Activated CD4-positive, alpha-beta memory T cell treated with anti-CD3 and anti-CD28 coated beads for 36 hours (primary cell): Measurements from ENCODE around the gene CDHR4. TPM values are rescaled to one million over a fixed set of nuclear protein-coding genes. Genes with fewer than 3 reads are reported as not detected.
"Not testable (repeated sequence)": the region's sequence is repeated elsewhere in the genome, so short reads cannot be mapped to it uniquely, and the experiment has no call there.

Experiments used
- CTCF ChIA-PET: fragments of 350-600 bp; sonication (Branson Sonifier 250); formaldehyde crosslinking; loops from one replicate; lab custom pipeline; 2021; ENCODE audit warnings: antibody characterized with exemption, inconsistent platforms; lab: Charles Lee
- POLR2A ChIA-PET: fragments of 350-600 bp; sonication (Branson Sonifier 250); formaldehyde crosslinking; loops from one replicate; lab custom pipeline; 2021; ENCODE audit warnings: antibody characterized with exemption; lab: Charles Lee
- DNase-seq: peaks from one replicate; pipeline ENCODE4 v3.0.0-alpha.2; 2020
- H3K27ac Mint-ChIP-seq: one replicate; pipeline ENCODE4 v1.8.0; 2021; ENCODE audit warnings: mixed read lengths
- H3K27me3 Mint-ChIP-seq: one replicate; pipeline ENCODE4 v1.8.0; 2021; ENCODE audit warnings: mixed read lengths
- H3K36me3 Mint-ChIP-seq: one replicate; pipeline ENCODE4 v1.8.0; 2021; ENCODE audit warnings: mixed read lengths
- H3K4me1 Mint-ChIP-seq: one replicate; pipeline ENCODE4 v1.8.0; 2021; ENCODE audit warnings: low read depth, mixed read lengths
- H3K4me3 Mint-ChIP-seq: one replicate; pipeline ENCODE4 v1.8.0; 2021; ENCODE audit warnings: mild to moderate bottlenecking, mixed read lengths
- H3K9me3 Mint-ChIP-seq: one replicate; pipeline ENCODE4 v1.8.0; 2021; ENCODE audit warnings: mixed read lengths
- intact Hi-C: fragments of 100-400 bp; cut with micrococcal nuclease; formaldehyde crosslinking; loops from one replicate; pipeline ENCODE4 v1.15.1; 2023
- total RNA-seq, 2 experiments: library from RNA; stranded (reverse); gene quantifications; one replicate each; pipeline ENCODE4 v1.2.3, GENCODE V29; 2021

Gene CDHR4
- total RNA-seq, 2 experiments from 2014 or later, result 0.22 TPM; not detected in 1

DNA sequence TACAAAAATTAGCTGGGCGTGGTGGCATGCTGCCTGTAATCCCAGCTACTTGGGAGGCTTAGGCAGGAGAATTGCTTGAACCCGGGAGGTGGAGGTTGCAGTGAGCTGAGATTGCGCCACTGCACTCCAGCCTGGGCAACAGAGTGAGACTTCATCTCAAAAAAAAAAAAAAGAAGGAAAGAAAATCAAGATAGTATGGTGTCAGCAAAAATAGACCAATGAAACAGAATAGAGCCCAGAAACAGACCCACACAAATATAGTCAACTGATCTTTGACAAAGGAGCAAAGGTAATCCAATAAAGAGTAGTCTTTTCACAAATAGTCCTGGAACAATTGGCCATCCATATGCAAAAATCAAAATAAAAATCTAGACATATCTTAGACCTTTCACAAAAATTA lies 23.5 kb upstream of the CDHR4 start:
- H3K9me3 Mint-ChIP-seq, H3K4me3 Mint-ChIP-seq, POLR2A ChIA-PET, DNase-seq, H3K27me3 Mint-ChIP-seq, H3K27ac Mint-ChIP-seq, H3K4me1 Mint-ChIP-seq, intact Hi-C loops, H3K36me3 Mint-ChIP-seq: not testable (repeated sequence)
- CTCF ChIA-PET, result interaction anchor here (1.5 kb wide), 1 partner anchor 16 kb away, joined by 4 read pairs; no protein-coding TSS in a partner anchor

DNA sequence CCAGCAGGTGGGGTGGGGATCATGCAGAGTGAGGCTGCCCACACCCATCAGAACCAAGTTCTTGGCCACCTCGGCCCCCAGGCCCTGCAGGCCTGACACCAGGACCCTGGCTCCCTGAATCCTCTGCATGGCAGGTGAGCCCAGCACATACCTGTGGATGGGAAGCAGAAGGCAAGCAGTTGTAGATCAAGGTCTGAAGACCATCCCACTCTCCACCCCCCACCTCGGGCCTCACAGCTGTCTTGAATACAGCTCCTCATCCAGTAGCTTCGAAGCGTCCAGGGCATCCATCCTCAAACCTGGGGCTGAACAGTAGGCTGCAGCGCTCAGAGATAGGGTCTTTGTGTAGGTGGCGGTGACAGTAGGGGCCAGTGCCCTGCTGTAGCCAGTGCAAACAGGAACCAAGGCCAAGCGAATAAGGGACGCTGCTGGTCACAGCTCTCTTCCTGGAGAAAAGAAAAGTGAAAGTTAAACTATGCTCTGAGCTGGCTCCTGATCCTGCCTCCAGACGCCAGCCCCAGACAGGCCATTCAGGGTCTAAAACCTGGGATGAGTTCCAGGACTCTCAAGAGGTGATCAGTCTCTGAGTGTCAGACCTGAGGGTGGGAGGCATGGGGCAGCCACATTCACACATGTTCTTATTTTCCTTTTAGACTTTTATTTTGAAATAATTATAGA lies 14.0 kb upstream of the CDHR4 start, which contains the start of gene UBA7:
UBA7 (minus strand) TSS at position 457 of the 678 bp plus-strand sequence; CDS start at position 291, 166 bp downstream.
- Mint-ChIP-seq H3K9me3 (no peaks in the 10 kb centered on the region), H3K36me3 (no peaks in the 10 kb centered on the region), H3K4me1 (peaks cover 26% of the 10 kb centered on the region), H3K27me3 (no peaks in the 10 kb centered on the region), H3K27ac (peak within 1 kb of the TSS; percentile 90), H3K4me3 (peak within 1 kb of the TSS; percentile 93)
- CTCF ChIA-PET, result interaction anchor here (1.7 to 4.5 kb wide), 3 partner anchors 9 to 25 kb away, joined by 8 to 28 read pairs (median 15); partner anchors contain the start of gene INKA1
- DNase-seq, result peak; percentile 57
- POLR2A ChIA-PET, result interaction anchor here (0.8 to 2.1 kb wide), 3 partner anchors 10 to 127 kb away, joined by 3 to 17 read pairs (median 3); partner anchors contain the start of genes GMPPB, INKA1 and RBM6
- intact Hi-C loops, result loop anchor here (1.0 kb wide), 1 partner anchor 10 kb away; the partner anchor contains the start of gene INKA1

DNA sequence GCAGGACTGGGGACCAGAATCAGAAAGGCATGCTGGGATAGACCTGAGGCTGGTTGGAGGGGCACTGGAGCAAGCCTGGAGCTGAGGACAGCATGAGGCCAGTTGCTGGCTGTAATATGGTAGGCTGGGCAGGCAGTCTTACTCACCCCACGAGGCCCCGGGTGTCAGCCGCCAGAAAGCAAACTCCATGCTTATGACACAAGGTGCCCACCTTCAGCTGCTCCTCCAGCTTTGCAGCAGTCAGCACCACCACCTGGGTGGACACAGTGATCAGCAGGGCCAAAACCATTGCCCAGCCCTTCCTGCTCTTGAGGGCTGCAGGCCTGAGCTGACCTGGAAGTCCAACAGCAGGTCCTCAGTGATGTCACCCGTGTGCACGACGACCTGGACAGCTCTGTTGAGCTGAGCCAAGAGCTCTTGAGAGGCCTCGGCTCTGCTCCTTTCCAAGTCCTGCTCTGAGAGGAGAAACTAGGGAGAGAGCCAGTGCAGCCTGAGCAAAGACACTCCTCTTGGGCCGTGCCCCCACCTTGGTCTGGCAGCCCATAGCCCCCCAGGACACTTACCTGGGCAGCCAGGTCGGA lies 13.3 kb upstream of the CDHR4 start:
- H3K4me1 Mint-ChIP-seq, result peaks cover 31% of the 10 kb centered on the region
- no peaks in the 10 kb centered on the region for H3K9me3 Mint-ChIP-seq
- ChIA-PET POLR2A (interaction anchor here (0.8 to 2.1 kb wide), 3 partner anchors 9 to 127 kb away, joined by 3 to 17 read pairs (median 3); partner anchors contain the start of genes GMPPB, INKA1 and RBM6), CTCF (interaction anchor here (1.7 to 4.5 kb wide), 3 partner anchors 8 to 26 kb away, joined by 8 to 28 read pairs (median 15); partner anchors contain the start of gene INKA1)
- peak overlapping the region; percentile 93 for H3K4me3 Mint-ChIP-seq
- intact Hi-C loops, result loop anchor here (1.0 kb wide), 1 partner anchor 10 kb away; the partner anchor contains the start of gene INKA1
- no peaks in the 10 kb centered on the region for H3K27me3 Mint-ChIP-seq
- no peak for DNase-seq
- H3K27ac Mint-ChIP-seq, result peak overlapping the region; percentile 90
- H3K36me3 Mint-ChIP-seq, result no peaks in the 10 kb centered on the region

DNA sequence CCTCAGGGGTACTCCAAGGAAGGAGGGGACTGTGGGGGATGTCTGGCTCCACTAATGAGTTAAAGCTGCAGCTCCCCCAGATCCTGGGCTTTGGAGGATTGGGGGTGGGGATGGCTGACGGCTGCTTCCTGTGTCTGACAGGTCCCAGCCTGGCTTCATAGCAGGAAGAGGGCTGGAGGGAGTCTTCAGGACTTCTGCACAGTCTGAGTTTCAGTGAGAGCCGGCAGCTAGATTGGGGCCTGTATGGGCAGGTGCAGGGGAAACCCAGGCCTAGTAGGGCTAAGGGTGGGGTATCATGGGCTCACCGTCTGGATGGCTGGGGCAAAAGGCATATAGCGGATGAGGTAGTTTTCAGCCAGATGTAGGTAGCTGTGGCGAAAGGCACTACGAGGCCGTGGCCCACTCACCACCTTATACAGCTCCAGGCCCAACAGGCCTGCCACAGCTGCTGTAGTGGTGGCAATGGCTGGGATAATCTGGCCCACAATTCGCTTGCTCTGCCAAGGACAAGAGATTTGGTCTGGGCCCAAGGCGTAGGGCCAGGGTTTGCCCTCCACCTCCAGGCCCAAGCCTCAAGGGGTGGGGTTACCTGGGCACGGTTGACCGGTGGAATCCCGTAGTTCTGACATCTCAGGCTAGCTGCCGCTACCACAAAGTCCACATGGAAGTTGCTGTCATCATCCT lies 7.9 kb upstream of the CDHR4 start:
- H3K36me3 Mint-ChIP-seq, result no peaks in the 10 kb centered on the region
- ChIA-PET CTCF (interaction anchor here (1.2 to 9.3 kb wide), 2 partner anchors 30 to 99 kb away, joined by 4 to 159 read pairs; no protein-coding TSS in a partner anchor), POLR2A (interaction anchor here (1.3 to 1.6 kb wide), 2 partner anchors 21 to 83 kb away, joined by 4 read pairs; partner anchors contain the start of genes GMPPB and IP6K1)
- peaks cover under 1% of the 10 kb centered on the region for H3K27me3 Mint-ChIP-seq
- no peak overlapping the region for H3K4me3 Mint-ChIP-seq
- H3K9me3 Mint-ChIP-seq, result no peaks in the 10 kb centered on the region
- intact Hi-C loops, result no loop called here
- peak overlapping the region; percentile 33 for H3K27ac Mint-ChIP-seq
- DNase-seq, result no peak
- H3K4me1 Mint-ChIP-seq, result peaks cover 46% of the 10 kb centered on the region

DNA sequence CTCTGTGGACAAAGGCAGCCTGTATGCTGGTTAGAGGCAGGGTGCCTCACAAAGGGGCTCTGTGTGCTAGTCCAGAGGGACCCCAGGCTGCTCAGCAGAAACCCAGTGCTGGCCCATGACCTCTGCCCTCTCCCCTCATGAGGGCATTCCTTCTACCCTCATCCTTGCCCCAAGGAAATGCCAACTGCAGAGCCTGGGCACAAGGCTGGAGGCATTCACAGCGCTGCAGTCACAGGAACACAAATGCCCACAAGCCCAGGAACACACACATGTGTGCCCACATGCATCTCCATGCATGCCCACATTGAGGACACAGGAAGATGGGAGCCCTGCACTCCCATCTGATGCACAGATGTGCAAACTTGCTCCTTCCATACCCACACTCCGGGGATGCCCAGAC lies 7.2 kb upstream of the CDHR4 start:
- peaks cover 44% of the 10 kb centered on the region for H3K4me1 Mint-ChIP-seq

DNA sequence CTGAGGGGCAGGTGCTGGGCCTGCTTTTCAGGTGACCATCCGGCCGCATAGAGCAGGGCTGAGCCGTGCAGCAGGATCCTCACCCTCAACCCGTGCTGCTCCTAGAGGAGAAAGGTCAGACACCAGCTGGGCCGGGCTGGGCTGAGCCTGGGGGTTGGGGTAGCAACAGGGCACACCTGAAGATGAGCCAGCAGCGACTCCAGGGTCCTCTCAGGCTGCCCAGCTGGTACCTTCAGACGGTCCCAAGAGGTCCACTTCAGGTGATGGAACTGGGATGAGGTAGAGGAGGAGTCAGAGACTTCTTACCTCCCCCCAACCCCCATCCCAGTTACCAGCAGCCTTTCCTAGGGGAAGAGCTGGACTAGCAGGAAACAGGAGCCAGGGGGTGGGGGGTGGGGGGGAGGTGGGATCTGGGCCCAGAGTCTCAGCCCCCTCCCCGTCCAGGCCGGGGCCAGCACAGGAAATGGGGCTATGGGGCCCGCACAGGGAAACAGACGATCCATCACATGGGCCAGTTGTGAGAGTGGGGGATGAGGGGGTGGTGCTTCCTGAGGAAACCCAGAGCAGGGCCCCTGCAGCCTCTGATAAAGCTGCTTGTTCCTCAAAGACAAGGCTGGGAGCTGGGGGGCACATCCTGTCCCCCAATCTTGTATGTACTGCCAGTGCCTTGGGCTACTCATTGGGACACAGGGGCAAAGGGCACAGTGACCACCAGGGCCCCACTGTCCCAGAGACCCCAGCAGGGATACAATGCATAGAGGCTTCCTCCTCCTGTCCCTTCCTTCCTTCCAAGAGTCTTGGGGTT lies 6.4 kb upstream of the CDHR4 start:
- no peak overlapping the region for H3K4me3 Mint-ChIP-seq
- intact Hi-C loops, result no loop called here
- peaks cover 8% of the 10 kb centered on the region for H3K27me3 Mint-ChIP-seq
- ChIA-PET CTCF (interaction anchor here (1.6 to 9.3 kb wide), 2 partner anchors 8 to 32 kb away, joined by 8 to 159 read pairs; partner anchors contain the start of gene UBA7), POLR2A (interaction anchor here (0.8 to 1.3 kb wide), 2 partner anchors 20 to 87 kb away, joined by 3 to 4 read pairs; partner anchors contain the start of gene IP6K1)
- DNase-seq, result peak; percentile 61
- no peaks in the 10 kb centered on the region for H3K36me3 Mint-ChIP-seq
- no peaks in the 10 kb centered on the region for H3K9me3 Mint-ChIP-seq
- H3K4me1 Mint-ChIP-seq, result peaks cover 43% of the 10 kb centered on the region
- H3K27ac Mint-ChIP-seq, result peak overlapping the region; percentile 38

More for the DNA sequence above, 7.2 kb upstream of the CDHR4 start:
- ChIA-PET POLR2A (interaction anchor here (1.3 to 1.6 kb wide), 2 partner anchors 20 to 82 kb away, joined by 4 read pairs; partner anchors contain the start of genes GMPPB and IP6K1), CTCF (interaction anchor here (9.3 kb wide), 1 partner anchor 31 kb away, joined by 159 read pairs; no protein-coding TSS in a partner anchor)
- H3K36me3 Mint-ChIP-seq, result no peaks in the 10 kb centered on the region
- no peaks in the 10 kb centered on the region for H3K9me3 Mint-ChIP-seq
- H3K4me3 Mint-ChIP-seq, result no peak overlapping the region
- DNase-seq, result no peak
- intact Hi-C loops, result no loop called here
- H3K27me3 Mint-ChIP-seq, result peaks cover 4% of the 10 kb centered on the region
- peak overlapping the region; percentile 38 for H3K27ac Mint-ChIP-seq

DNA sequence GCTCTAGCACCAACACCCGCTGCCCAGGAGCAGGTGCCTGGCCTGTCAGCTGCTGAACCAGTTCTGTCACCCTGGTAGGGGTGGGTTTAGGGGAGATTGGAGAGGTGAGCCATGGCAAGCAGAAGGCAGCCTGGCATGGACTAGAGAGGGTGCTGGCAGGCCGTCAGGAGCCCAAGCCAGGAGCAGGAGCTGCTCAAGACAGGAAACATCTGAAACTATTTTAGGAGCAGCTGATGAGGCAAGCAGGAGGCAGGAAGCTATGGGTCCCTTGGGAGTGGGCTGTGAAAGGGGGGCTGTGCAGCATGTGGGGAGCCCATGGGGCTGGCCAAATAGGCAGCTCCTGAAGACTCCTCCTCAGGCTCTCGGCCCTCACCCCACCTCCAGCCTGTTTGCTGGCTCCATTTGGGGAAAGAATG lies 5.7 kb upstream of the CDHR4 start:
- Mint-ChIP-seq H3K9me3 (no peaks in the 10 kb centered on the region), H3K27ac (peak overlapping the region; percentile 25), H3K4me1 (peaks cover 43% of the 10 kb centered on the region), H3K27me3 (peaks cover 8% of the 10 kb centered on the region), H3K36me3 (no peaks in the 10 kb centered on the region), H3K4me3 (no peak overlapping the region)
- intact Hi-C loops, result no loop called here
- ChIA-PET POLR2A (interaction anchor here (0.6 to 0.8 kb wide), 2 partner anchors 87 to 202 kb away, joined by 3 read pairs; no protein-coding TSS in a partner anchor), CTCF (interaction anchor here (1.6 to 9.3 kb wide), 3 partner anchors 8 to 33 kb away, joined by 8 to 159 read pairs (median 34); partner anchors contain the start of genes IP6K1 and UBA7)
- no peak for DNase-seq

DNA sequence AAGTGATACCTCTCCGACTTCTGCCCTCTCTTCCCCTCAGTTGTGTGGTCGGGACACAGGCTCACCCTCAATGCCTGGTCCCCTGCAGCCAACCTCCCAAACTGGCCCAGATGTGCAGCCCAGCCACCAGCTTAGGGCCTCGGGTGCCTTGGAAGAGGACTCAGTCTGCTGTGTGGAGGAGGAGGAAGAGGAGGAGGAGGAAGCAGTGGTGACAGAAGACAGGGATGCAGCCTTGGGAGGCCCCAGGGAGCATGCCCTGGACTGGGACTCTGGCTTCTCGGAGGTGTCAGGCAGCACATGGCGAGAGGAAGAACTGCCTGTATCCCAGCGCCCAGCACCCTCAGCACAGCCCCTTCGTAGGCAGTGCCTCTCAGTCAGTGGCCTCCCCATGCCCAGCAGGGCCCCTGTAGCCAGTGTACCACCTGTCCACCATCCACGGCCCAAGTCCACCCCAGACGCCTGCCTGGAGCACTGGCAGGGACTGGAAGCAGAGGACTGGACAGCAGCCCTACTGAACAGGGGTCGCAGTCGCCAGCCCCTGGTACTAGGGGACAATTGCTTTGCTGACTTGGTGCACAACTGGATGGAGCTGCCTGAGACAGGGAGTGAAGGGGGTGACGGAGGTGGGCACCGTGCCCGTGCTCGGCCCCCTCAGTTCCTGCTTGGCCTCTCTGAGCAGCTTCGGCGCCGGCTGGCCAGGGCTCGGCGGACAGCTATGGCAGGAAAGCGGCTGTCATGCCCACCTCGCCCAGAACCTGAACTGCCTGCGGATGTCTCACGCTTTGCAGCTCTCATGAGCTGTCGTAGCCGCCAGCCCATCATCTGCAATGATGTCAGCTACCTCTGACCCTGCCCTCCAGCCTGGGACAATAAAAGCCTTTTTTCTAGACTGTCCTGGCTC lies 4.7 kb upstream of the CDHR4 start:
- no peak for DNase-seq
- H3K27me3 Mint-ChIP-seq, result peaks cover 8% of the 10 kb centered on the region
- H3K4me1 Mint-ChIP-seq, result peaks cover 43% of the 10 kb centered on the region
- intact Hi-C loops, result no loop called here
- ChIA-PET CTCF (interaction anchor here (1.0 to 9.3 kb wide), 8 partner anchors 9 to 264 kb away, joined by 3 to 159 read pairs (median 20); partner anchors contain the start of genes IP6K1, MON1A and UBA7), POLR2A (interaction anchor here (2.1 to 2.5 kb wide), 2 partner anchors 9 to 34 kb away, joined by 9 to 17 read pairs; partner anchors contain the start of gene UBA7)
- peak overlapping the region; percentile 88 for H3K4me3 Mint-ChIP-seq
- H3K27ac Mint-ChIP-seq, result no peak overlapping the region
- no peaks in the 10 kb centered on the region for H3K36me3 Mint-ChIP-seq
- no peaks in the 10 kb centered on the region for H3K9me3 Mint-ChIP-seq

DNA sequence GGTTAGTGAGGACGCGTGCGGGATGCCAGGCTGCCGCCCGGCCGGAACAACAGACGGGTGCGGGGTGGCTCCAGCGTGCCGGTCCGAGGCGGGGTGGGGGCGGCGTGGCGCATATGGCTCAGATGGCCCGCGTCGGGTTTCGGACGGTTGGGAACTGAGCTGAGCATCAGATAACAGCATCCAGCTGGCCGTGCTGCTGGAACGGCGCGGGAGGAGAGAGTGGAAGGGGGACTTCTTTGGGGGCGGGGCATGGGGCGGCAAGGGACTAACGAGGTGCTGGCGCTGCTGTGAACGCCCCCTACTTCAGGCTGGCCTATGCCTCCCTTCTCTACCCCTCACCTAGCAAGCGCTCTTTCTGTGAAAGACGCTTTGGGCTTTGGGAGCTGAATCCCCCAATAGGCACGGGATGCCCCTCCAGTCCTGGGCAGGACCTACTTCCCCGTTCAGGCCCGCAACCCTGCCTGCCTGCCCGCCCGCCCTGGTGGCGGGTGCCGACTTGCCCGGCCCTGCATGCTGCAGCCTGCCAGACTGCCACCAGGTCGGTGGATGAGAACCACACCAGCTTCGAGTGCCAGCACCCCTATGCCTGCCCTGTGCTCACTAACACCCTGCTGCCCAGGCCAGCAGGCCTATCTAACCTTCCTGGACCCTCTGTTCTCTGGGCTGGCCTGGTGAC lies 3.9 kb upstream of the CDHR4 start:
- Mint-ChIP-seq H3K4me1 (peaks cover 42% of the 10 kb centered on the region), H3K9me3 (no peaks in the 10 kb centered on the region), H3K27me3 (peaks cover 8% of the 10 kb centered on the region), H3K36me3 (no peaks in the 10 kb centered on the region), H3K4me3 (peak overlapping the region; percentile 88), H3K27ac (no peak overlapping the region)
- peak; percentile 51 for DNase-seq
- ChIA-PET CTCF (interaction anchor here (0.7 to 9.3 kb wide), 21 partner anchors 9 to 423 kb away, joined by 3 to 159 read pairs (median 5); partner anchors contain the start of genes GMPPB, IP6K1, MON1A and RBM5), POLR2A (interaction anchor here (0.6 to 2.5 kb wide), 3 partner anchors 10 to 71 kb away, joined by 3 to 17 read pairs (median 9); partner anchors contain the start of gene UBA7)
- intact Hi-C loops, result loop anchor here (1.0 to 2.0 kb wide), 2 partner anchors 10 to 285 kb away; partner anchors contain the start of genes RBM5 and UBA7
